Esophagus squamous epithelium (tissue), 5 donors: ENCODE results near the gene CALHM3. TPM values are rescaled to one million over a fixed set of nuclear protein-coding genes. Genes with fewer than 3 reads are reported as not detected.

Experiments used
- DNase-seq: peaks from one replicate; lab custom pipeline; 2025; lab: John Stamatoyannopoulos, UW
- H3K27ac ChIP-seq, 4 donors: fragments of 200-600 bp; sonication (generic); one replicate each; pipeline ENCODE4 v1.5.1; 2016 to 2019; ENCODE audit warnings: mild to moderate bottlenecking in 1 of 4
- H3K27me3 ChIP-seq, 4 donors: fragments of 200-600 bp; sonication (generic); 1 replicate in 3 of 4; 2 replicates in 1 of 4; pipeline versions ENCODE4 v1.5.1 to v1.6.0; 2017 to 2021; ENCODE audit warnings: antibody characterized with exemption in 1 of 4
- H3K36me3 ChIP-seq, 3 donors: fragments of 200-600 bp; sonication (generic); one replicate each; pipeline ENCODE4 v1.5.1; 2016 to 2019
- H3K4me1 ChIP-seq, 3 donors: fragments of 200-600 bp; sonication (generic); one replicate each; pipeline ENCODE4 v1.5.1; 2017 to 2019
- H3K4me3 ChIP-seq, 4 donors: fragments of 200-600 bp; sonication (generic); 1 replicate in 3 of 4; 2 replicates in 1 of 4; pipeline ENCODE4 v1.5.1; 2016 to 2019; ENCODE audit warnings: mild to moderate bottlenecking in 2 of 4, moderate library complexity in 1 of 4
- H3K9me3 ChIP-seq, 3 donors: fragments of 200-600 bp; sonication (generic); one replicate each; pipeline ENCODE4 v1.5.1; 2016 to 2019
- POLR2A ChIP-seq, 4 donors: fragments of 450-650 bp; IDR thresholded peaks; one replicate each; pipeline ENCODE4 v1.6.1; 2017; ENCODE audit warnings: antibody characterized with exemption in 4 of 4, mild to moderate bottlenecking in 4 of 4, moderate library complexity in 3 of 4
- WGBS, 2 donors: methylation state at CpG; one replicate each; pipeline ENCODE4 v1.1.5; 2018; 5-methylcytosine and 5-hydroxymethylcytosine counted together
- intact Hi-C: fragments of 100-400 bp; cut with DNase I; formaldehyde crosslinking; loops from one replicate; pipeline ENCODE4 v1.15.0; 2022
- total RNA-seq, 4 donors: library from RNA; depleted of rRNA; stranded (reverse); fragments of >200 nt; gene quantifications; one replicate each; pipeline ENCODE4 v1.1.0, GENCODE V29; 2016
- TF ChIP-seq, protein P1 (sequence below), 6 experiments: fragments of 450-650 bp in 4 of 6; fragments of 200-600 bp in 2 of 6; sonication (generic) in 2 of 6; IDR thresholded peaks; one replicate each; pipeline ENCODE4 v1.5.1; 2016 to 2019; ENCODE audit warnings: antibody characterized with exemption in 6 of 6, mild to moderate bottlenecking in 4 of 6, moderate library complexity in 4 of 6
- donor health status: DM: yes; HTN: yes; CAD: no.

The CALHM3 gene
- total RNA-seq, 4 donors from 2014 or later = not detected

DNA sequence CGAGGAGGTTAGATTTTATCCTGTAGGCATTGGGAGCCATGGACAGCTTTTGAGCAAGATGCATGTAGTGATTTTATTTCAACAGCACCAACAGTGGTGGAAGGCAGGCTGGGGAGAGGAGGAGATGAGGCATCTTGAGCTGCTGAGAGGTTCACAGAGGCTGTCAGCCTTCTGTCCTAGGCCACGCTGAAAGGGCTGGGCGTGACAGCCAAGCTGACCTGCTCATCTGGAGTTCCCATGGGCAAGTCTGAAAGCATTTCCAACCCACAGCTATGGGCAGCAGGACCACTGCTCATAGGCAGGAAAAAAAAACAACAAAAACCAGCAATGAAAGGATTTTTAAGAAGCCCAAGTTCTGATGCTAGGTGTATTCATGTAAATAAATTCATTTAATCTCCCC lies 22.1 kb upstream of the CALHM3 start:
- no peaks in the 10 kb centered on the region for H3K9me3 ChIP-seq

DNA sequence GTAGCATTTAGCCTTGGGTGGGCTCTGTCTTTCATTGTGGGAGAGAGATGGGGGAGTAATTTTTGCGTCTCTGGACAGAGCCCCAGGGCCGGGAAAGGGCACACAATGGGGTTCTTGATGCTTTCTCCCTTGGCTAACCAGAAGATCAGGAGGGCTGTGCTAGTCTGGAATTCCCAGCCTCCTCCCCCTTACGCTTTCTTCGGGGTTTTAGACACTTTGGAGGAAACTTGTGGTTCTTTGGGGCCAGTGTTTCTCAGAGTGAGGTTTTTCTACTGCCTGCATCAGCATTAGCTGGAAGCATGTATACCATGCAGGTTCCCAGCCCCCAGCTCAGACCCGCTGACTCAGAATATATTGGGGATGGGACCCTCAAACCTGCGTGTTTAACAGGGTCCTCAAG lies 21.4 kb upstream of the CALHM3 start:
- no peaks in the 10 kb centered on the region for H3K36me3 ChIP-seq
- TF ChIP-seq POLR2A (IDR thresholded peaks at IDR 0.05) = no peak
- TF ChIP-seq, protein P1, sequence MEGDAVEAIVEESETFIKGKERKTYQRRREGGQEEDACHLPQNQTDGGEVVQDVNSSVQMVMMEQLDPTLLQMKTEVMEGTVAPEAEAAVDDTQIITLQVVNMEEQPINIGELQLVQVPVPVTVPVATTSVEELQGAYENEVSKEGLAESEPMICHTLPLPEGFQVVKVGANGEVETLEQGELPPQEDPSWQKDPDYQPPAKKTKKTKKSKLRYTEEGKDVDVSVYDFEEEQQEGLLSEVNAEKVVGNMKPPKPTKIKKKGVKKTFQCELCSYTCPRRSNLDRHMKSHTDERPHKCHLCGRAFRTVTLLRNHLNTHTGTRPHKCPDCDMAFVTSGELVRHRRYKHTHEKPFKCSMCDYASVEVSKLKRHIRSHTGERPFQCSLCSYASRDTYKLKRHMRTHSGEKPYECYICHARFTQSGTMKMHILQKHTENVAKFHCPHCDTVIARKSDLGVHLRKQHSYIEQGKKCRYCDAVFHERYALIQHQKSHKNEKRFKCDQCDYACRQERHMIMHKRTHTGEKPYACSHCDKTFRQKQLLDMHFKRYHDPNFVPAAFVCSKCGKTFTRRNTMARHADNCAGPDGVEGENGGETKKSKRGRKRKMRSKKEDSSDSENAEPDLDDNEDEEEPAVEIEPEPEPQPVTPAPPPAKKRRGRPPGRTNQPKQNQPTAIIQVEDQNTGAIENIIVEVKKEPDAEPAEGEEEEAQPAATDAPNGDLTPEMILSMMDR (IDR thresholded peaks at IDR 0.05) = no peak
- no peaks in the 10 kb centered on the region for H3K4me1 ChIP-seq
- no peak overlapping the region for H3K4me3 ChIP-seq
- H3K27ac ChIP-seq = no peak overlapping the region
- H3K27me3 ChIP-seq = peaks cover 0 to 67% (median 0%) of the 10 kb centered on the region in 4 donors
- no peak for DNase-seq
- 49 to 73% methylated on average over 4 to 5 of the region's 6 CpGs for WGBS, 2 donors
- intact Hi-C loops = no loop called here
- H3K9me3 ChIP-seq = no peaks in the 10 kb centered on the region

More for the DNA sequence above, 22.1 kb upstream of the CALHM3 start:
- Histone ChIP-seq H3K36me3 (no peaks in the 10 kb centered on the region), H3K4me3 (no peak overlapping the region), H3K27me3 (peaks cover 0 to 65% (median 0%) of the 10 kb centered on the region in 4 donors), H3K4me1 (no peaks in the 10 kb centered on the region), H3K27ac (no peak overlapping the region)
- intact Hi-C loops = no loop called here
- WGBS, 2 donors = 84 to 93% methylated on average over 2 of the region's 3 CpGs
- TF ChIP-seq, protein P1 (IDR thresholded peaks at IDR 0.05) = no peak
- TF ChIP-seq POLR2A (IDR thresholded peaks at IDR 0.05) = no peak
- DNase-seq = no peak

DNA sequence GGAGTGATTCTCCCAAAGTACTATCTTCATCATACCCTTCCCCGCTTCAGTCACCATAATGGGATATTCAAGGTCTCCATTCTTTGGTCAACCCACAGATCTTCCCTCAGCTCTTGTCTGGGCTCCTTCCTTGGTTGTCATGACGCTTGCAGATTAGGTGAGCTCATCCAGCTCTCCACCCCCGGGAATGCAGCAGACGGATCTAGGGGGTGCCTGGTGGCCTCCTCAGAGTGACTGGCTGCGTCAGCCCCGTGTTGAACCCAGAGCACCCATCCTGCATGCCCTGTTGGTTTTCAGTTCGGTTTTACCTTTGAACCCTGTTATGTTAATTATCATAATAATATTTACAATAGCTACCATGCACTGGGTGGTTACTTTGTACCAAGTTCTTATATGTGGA lies 20.8 kb upstream of the CALHM3 start:
- Histone ChIP-seq H3K4me1 (no peaks in the 10 kb centered on the region), H3K36me3 (no peaks in the 10 kb centered on the region), H3K9me3 (no peaks in the 10 kb centered on the region), H3K4me3 (no peak overlapping the region), H3K27me3 (peaks cover 0 to 73% (median under 1%) of the 10 kb centered on the region in 4 donors), H3K27ac (no peak overlapping the region)
- WGBS, 2 donors = 61 to 65% methylated on average over 7 of the region's 7 CpGs
- TF ChIP-seq, protein P1 (IDR thresholded peaks at IDR 0.05) = no peak
- no peak for TF ChIP-seq POLR2A (IDR thresholded peaks at IDR 0.05)
- intact Hi-C loops = no loop called here
- DNase-seq = no peak

DNA sequence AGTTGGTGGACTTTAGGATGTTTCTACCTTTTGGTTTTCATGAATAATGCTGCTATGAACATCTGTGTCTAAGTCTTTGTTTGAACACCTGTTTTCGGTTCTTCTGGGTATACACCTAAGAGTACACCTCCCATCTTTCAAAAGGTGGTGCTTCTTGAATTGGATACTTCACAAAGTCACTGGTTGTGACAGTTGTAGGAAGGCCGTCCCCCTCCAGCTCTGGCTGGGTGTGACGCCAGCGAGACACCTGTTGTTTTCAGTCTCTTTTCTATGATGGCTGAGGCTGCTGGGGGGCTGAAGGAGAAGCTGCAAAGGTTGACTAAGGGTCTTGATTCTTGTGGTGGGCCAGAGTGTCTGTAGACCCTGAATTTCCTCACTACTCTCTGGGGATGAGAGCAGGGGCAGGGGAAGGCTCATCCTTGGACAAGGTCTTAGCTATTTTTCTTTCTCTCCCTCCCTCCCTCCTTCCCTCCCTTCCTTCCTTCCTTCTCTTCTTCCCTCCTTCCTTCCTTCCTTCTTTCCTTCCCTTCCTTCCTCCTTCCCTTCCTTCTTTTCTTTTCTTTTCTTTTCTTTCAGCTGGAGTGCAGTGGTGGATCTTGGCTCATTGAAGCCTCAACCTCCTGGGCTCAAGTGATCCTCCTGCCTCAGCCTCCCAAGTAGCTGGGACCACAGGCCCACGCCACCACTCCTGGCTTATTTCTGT lies 20.0 kb upstream of the CALHM3 start:
- H3K9me3 ChIP-seq = no peaks in the 10 kb centered on the region
- peaks cover 5 to 7% (median 5%) of the 10 kb centered on the region in 3 donors for H3K4me1 ChIP-seq
- no peak overlapping the region for H3K4me3 ChIP-seq
- TF ChIP-seq, protein P1 (IDR thresholded peaks at IDR 0.05) = no peak
- TF ChIP-seq POLR2A (IDR thresholded peaks at IDR 0.05) = no peak
- no peak for DNase-seq
- H3K27ac ChIP-seq = no peak overlapping the region
- 51 to 71% methylated on average over 5 of the region's 5 CpGs for WGBS, 2 donors
- intact Hi-C loops = no loop called here
- no peaks in the 10 kb centered on the region for H3K36me3 ChIP-seq
- H3K27me3 ChIP-seq = peaks cover 0 to 81% (median 5%) of the 10 kb centered on the region in 4 donors

DNA sequence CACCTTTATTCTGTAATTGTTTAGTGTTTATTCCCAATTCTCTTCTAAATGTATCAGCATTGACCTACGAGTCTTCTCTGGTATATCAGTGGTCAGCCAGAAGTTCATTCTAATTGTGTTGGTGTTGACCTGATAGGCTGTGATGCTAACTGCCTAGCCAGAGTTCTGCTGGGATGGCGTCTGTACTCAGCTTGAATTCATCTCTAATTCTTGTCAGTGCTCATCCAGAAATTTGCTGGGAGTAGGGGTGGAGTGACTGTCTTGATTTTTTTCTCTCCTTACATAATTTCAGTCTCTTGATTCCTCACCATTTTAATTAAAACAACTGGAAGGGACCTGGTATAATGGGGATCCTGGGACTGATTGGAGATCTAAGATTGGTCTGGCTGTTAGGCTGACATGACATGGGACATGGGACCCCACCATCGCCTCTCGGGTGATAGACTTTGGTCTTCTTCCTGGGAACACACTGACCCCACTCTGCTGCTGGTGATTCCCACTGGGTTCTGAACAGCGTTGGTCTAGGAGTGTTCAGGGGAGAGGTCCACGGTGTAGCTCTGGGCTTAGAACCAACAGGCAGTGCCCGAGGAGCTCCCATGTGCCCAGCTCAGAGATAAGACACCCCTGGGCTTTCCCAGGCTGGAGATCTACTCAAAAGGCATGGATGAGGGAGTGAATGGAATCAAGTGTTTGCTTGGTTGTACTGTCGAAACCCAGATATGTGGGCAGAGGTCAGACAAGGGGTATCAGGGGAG lies 18.3 kb upstream of the CALHM3 start:
- H3K27ac ChIP-seq = no peak overlapping the region
- peaks cover 0 to 92% (median 10%) of the 10 kb centered on the region in 4 donors for H3K27me3 ChIP-seq
- DNase-seq = no peak
- no peaks in the 10 kb centered on the region for H3K9me3 ChIP-seq
- WGBS, 2 donors = 66 to 91% methylated on average over 6 to 7 of the region's 8 CpGs
- TF ChIP-seq POLR2A (IDR thresholded peaks at IDR 0.05) = no peak
- TF ChIP-seq, protein P1 (IDR thresholded peaks at IDR 0.05) = no peak
- intact Hi-C loops = no loop called here
- H3K4me1 ChIP-seq = peaks cover 9 to 24% (median 14%) of the 10 kb centered on the region in 3 donors
- H3K4me3 ChIP-seq = no peak overlapping the region
- no peaks in the 10 kb centered on the region for H3K36me3 ChIP-seq
